Subcutaneous abdominal adipose tissue (tissue), 5 donors: ENCODE data around the gene SH3PXD2A.
A peak's percentile ranks its signal among the peaks of the same experiment; 100 is the strongest.

Experiments used
- H3K27ac ChIP-seq: one replicate; pipeline ENCODE4 v1.7.0; 2013; ENCODE audit warnings: low read depth, mild to moderate bottlenecking, inconsistent platforms, low read length, moderate library complexity
- H3K27me3 ChIP-seq, 5 donors: one replicate each; pipeline ENCODE4 v1.7.0; 2013; ENCODE audit warnings: low read length in 5 of 5, inconsistent platforms in 1 of 5; ENCODE audit not compliant: control insufficient read depth in 5 of 5, insufficient read depth in 4 of 5
- H3K36me3 ChIP-seq, 5 donors: one replicate each; pipeline ENCODE4 v1.7.0; 2013; ENCODE audit warnings: low read length in 5 of 5; ENCODE audit not compliant: control insufficient read depth in 5 of 5, insufficient read depth in 5 of 5
- H3K4me1 ChIP-seq, 5 donors: one replicate each; pipeline ENCODE4 v1.7.0; 2013; ENCODE audit warnings: low read length in 5 of 5, mild to moderate bottlenecking in 3 of 5, moderate library complexity in 1 of 5; ENCODE audit not compliant: control insufficient read depth in 5 of 5, insufficient read depth in 5 of 5
- H3K4me3 ChIP-seq, 5 donors: one replicate each; pipeline ENCODE4 v1.7.0; 2013; ENCODE audit warnings: low read length in 5 of 5, low read depth in 1 of 5
- H3K9ac ChIP-seq, 5 donors: one replicate each; pipeline ENCODE4 v1.7.0; 2013; ENCODE audit warnings: low read length in 5 of 5, mild to moderate bottlenecking in 4 of 5, moderate library complexity in 3 of 5
- H3K9me3 ChIP-seq, 5 donors: one replicate each; pipeline ENCODE4 v1.7.0; 2013; ENCODE audit warnings: low read length in 5 of 5; ENCODE audit not compliant: control insufficient read depth in 5 of 5
- donor health status: healthy.
- donor health status: healthy.
- donor health status: healthy.
- donor health status: healthy.
- donor health status: healthy.

The SH3PXD2A gene

DNA sequence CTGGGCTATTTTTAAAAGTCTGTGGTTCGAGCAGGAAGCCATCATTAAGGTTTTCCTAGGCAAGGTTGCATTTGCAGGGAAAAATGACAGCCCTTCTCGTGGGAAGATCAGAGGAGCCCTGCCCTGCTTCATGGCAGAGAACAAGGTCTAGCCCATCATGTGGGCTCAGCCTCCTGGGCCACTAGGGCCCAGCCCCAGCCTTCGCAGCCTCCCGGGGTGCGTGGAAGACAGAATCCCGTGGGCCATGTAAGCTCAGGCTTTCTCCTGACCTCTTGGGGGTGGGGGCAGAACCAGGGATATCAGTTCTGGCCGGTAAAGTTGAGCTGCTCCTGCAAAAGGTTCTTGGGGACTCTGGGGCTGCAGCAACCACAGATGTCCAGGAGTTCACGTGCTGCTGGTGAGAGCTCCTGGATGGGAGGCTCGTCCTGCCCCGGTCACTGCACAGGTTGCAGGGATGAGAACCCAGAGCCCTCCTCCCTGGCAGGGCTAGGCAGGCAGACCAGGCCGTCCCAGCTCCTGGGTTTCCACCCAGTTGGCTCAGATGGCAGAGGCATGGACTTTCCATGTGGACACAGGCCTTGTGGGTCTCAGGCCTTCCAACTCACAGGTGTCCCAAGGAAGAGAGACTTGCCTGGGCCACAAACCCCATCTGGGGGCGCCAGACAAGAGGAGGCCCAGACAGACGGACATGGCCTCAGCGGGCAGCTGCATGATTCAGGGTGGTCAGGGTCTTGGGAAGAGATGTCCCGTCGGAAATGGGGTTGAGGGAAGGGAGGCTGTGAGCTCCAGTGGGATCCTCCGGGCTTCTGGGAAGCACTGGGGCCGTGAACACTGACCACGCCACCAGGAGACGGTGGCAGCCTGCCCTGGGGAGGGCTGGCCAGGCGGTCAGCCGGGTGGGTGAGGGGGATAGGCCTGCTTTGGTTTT, 235.7 kb downstream of the SH3PXD2A start:
- peak overlapping the region; percentile 57 for H3K27ac ChIP-seq
- H3K4me3 ChIP-seq = no peak overlapping the region
- no peaks in the 10 kb centered on the region for H3K9me3 ChIP-seq
- H3K27me3 ChIP-seq = no peaks in the 10 kb centered on the region
- peaks cover 0 to 69% (median 51%) of the 10 kb centered on the region in 5 donors for H3K36me3 ChIP-seq
- H3K4me1 ChIP-seq = peaks cover 52 to 87% (median 78%) of the 10 kb centered on the region in 5 donors
- peak overlapping the region in 1 of 5 donors; percentile 12 for H3K9ac ChIP-seq

- H3K9ac ChIP-seq = no peak overlapping the region
Observed at GRCh38 chr10:103618575-103619423, 236.6 kb downstream of the SH3PXD2A start.

GRCh38 chr10:103617602-103618385, 237.6 kb downstream of the SH3PXD2A start:
- Histone ChIP-seq H3K4me1 (peaks cover 50 to 88% (median 84%) of the 10 kb centered on the region in 5 donors), H3K4me3 (no peak overlapping the region), H3K36me3 (peaks cover 3 to 62% (median 42%) of the 10 kb centered on the region in 5 donors), H3K9me3 (no peaks in the 10 kb centered on the region), H3K27ac (peak overlapping the region; percentile 57), H3K9ac (no peak overlapping the region), H3K27me3 (no peaks in the 10 kb centered on the region)

More at GRCh38 chr10:103618575-103619423, 236.6 kb downstream of the SH3PXD2A start:
- no peaks in the 10 kb centered on the region for H3K27me3 ChIP-seq
- no peaks in the 10 kb centered on the region for H3K9me3 ChIP-seq
- H3K27ac ChIP-seq = peak overlapping the region; percentile 57
- H3K4me3 ChIP-seq = no peak overlapping the region
- peaks cover 0 to 60% (median 43%) of the 10 kb centered on the region in 5 donors for H3K36me3 ChIP-seq
- peaks cover 52 to 94% (median 85%) of the 10 kb centered on the region in 5 donors for H3K4me1 ChIP-seq

GRCh38 chr10:103616705-103617601, 238.4 kb downstream of the SH3PXD2A start:
- peaks cover 45 to 79% (median 76%) of the 10 kb centered on the region in 5 donors for H3K4me1 ChIP-seq
- H3K27me3 ChIP-seq = no peaks in the 10 kb centered on the region
- H3K27ac ChIP-seq = no peak overlapping the region
- H3K9ac ChIP-seq = no peak overlapping the region
- H3K36me3 ChIP-seq = peaks cover 3 to 62% (median 46%) of the 10 kb centered on the region in 5 donors
- no peaks in the 10 kb centered on the region for H3K9me3 ChIP-seq
- peak overlapping the region in 1 of 5 donors; percentile 31 for H3K4me3 ChIP-seq

DNA sequence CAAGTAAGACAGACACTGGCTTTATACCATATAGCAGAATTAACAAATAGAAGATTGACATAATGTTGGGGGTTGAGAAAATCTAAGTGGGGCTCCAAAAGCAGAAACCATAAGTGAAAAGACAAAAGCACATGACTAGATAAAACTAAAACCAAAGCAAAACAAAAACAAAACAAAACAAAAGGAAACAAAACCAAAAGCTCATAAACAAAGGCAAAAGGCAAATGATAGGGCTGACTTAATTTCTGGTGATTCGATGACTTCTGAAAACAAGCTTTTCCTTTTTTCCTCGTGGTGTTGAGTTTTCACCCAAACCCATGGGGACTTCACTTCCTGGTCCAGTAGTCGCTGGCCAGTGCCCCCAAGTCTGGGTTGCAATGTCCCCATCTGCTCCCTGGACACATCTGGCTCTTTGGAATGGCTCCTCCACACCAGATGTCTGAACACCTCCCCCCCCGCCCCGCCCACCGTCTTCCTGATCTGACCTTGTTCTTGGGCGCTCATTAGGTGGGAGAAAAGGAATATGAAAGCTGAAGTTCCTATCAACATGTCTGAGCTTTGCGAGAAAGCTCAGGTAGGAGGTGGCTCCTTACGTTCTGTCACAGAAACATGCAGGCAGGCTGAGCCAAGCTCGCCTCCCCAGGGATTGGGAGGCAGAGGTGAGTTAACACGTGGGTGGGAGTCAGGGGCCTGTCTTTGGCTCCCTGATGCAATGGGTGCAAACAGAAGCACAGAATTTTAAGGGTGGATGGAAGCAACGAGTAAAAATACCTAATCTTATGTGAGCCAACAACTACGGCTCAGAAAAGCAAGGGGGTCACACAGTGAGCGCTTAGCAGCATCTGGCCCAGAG, 240.8 kb downstream of the SH3PXD2A start:
- Histone ChIP-seq H3K27me3 (no peaks in the 10 kb centered on the region), H3K9ac (no peak overlapping the region), H3K4me1 (peaks cover 32 to 55% (median 52%) of the 10 kb centered on the region in 5 donors)

DNA sequence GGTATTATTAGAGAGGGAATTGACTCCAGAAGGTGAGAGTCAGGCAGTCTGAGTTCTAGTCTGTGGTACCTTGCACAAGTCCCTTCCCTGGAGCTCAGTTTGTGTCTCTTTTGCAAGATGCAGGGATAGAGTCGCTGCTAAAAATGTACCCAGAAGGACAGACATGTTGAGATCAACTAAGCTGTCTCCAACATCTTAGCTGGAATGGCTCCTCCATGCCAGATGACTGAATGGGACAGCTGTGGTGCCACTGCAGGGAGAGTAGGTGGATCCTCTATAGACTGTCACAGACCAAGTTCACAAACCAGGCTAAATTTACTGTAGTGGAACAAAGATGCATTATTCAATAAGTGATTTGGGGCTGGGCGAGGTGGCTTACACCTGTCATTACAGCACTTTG, 241.8 kb downstream of the SH3PXD2A start:
- peaks cover 9 to 69% (median 62%) of the 10 kb centered on the region in 5 donors for H3K36me3 ChIP-seq
- H3K4me3 ChIP-seq = no peak overlapping the region
- H3K27me3 ChIP-seq = no peaks in the 10 kb centered on the region
- no peak overlapping the region for H3K9ac ChIP-seq
- no peaks in the 10 kb centered on the region for H3K9me3 ChIP-seq
- H3K4me1 ChIP-seq = peaks cover 25 to 46% (median 43%) of the 10 kb centered on the region in 5 donors
- H3K27ac ChIP-seq = no peak overlapping the region

More for the DNA sequence above, 240.8 kb downstream of the SH3PXD2A start:
- Histone ChIP-seq H3K36me3 (peaks cover 9 to 66% (median 56%) of the 10 kb centered on the region in 5 donors), H3K27ac (no peak overlapping the region), H3K4me3 (peak overlapping the region in 1 of 5 donors; percentile 10), H3K9me3 (no peaks in the 10 kb centered on the region)

- Histone ChIP-seq H3K4me1 (peaks cover 20 to 37% (median 34%) of the 10 kb centered on the region in 5 donors), H3K36me3 (peaks cover 9 to 64% (median 62%) of the 10 kb centered on the region in 5 donors), H3K9ac (no peak overlapping the region), H3K9me3 (no peaks in the 10 kb centered on the region), H3K4me3 (no peak overlapping the region), H3K27me3 (no peaks in the 10 kb centered on the region), H3K27ac (no peak overlapping the region)
Observed at GRCh38 chr10:103612462-103613365, 242.7 kb downstream of the SH3PXD2A start.
